SK-N-SH treated with all-trans-retinoic acid at 6 μM for 48 hours (cell line): ENCODE data around the gene FOXL1.

ENCODE experiments used
- ATAC-seq: fragments of 200-7000 bp; cut with Tn5 transposase; 3 replicates; pipeline ENCODE4 v1.9.1; 2020; ENCODE audit warnings: mild to moderate bottlenecking, moderate library complexity
- ARNTL ChIP-seq: fragments of 450-650 bp; formaldehyde crosslinking; IDR thresholded peaks from 2 replicates; pipeline ENCODE4 v1.5.0; 2020; ENCODE audit warnings: low read depth, mild to moderate bottlenecking, moderate library complexity, borderline replicate concordance
- BACH2 ChIP-seq: fragments of 250-450 bp; sonication (Bioruptor Pico); IDR thresholded peaks from 2 replicates; pipeline ENCODE4 v1.9.0; 2021; ENCODE audit warnings: mild to moderate bottlenecking, borderline replicate concordance
- CREB5 ChIP-seq: fragments of 250-450 bp; sonication (Bioruptor Pico); IDR thresholded peaks from 2 replicates; pipeline ENCODE4 v1.5.1; 2020; ENCODE audit warnings: low read depth, mild to moderate bottlenecking, moderate library complexity
- CSDC2 ChIP-seq: fragments of 250-450 bp; sonication (Bioruptor Pico); IDR thresholded peaks from 2 replicates; pipeline ENCODE4 v1.5.0; 2020; ENCODE audit warnings: mild to moderate bottlenecking, moderate library complexity
- CSRNP3 ChIP-seq: fragments of 250-450 bp; sonication (Bioruptor Pico); IDR thresholded peaks from 2 replicates; pipeline ENCODE4 v1.5.1; 2021; ENCODE audit warnings: mild to moderate bottlenecking, moderate library complexity
- ESRRG ChIP-seq: fragments of 250-450 bp; sonication (Bioruptor Pico); IDR thresholded peaks from 2 replicates; pipeline ENCODE4 v1.6.1; 2021; ENCODE audit warnings: mild to moderate bottlenecking
- GLIS3 ChIP-seq: fragments of 250-450 bp; sonication (Bioruptor Pico); IDR thresholded peaks from 2 replicates; pipeline ENCODE4 v1.5.0; 2020; ENCODE audit warnings: mild to moderate bottlenecking, moderate library complexity
- ISL1 ChIP-seq: fragments of 250-450 bp; sonication (Bioruptor Pico); IDR thresholded peaks from 2 replicates; pipeline ENCODE4 v2.1.2; 2022; ENCODE audit warnings: mild to moderate bottlenecking, moderate library complexity
- OSR1 ChIP-seq: fragments of 250-450 bp; sonication (Bioruptor Pico); IDR thresholded peaks from 2 replicates; pipeline ENCODE4 v1.8.0; 2022; ENCODE audit warnings: moderate library complexity, mild to moderate bottlenecking, inconsistent platforms
- PATZ1 ChIP-seq: fragments of 250-450 bp; sonication (Bioruptor Pico); IDR thresholded peaks from 2 replicates; pipeline ENCODE4 v1.8.0; 2020; ENCODE audit warnings: mild to moderate bottlenecking, moderate library complexity, borderline replicate concordance
- POU6F1 ChIP-seq: fragments of 250-450 bp; sonication (Bioruptor Pico); IDR thresholded peaks from 2 replicates; pipeline ENCODE4 v1.8.0; 2021; ENCODE audit warnings: low read depth, mild to moderate bottlenecking, moderate library complexity, borderline replicate concordance
- PPARA ChIP-seq: fragments of 250-450 bp; sonication (Bioruptor Pico); IDR thresholded peaks from 2 replicates; pipeline ENCODE4 v1.5.0; 2020; ENCODE audit warnings: mild to moderate bottlenecking, borderline replicate concordance
- SNAI2 ChIP-seq: fragments of 250-450 bp; sonication (Bioruptor Pico); IDR thresholded peaks from 2 replicates; pipeline ENCODE4 v1.5.0; 2020; ENCODE audit warnings: mild to moderate bottlenecking, moderate library complexity
- TOX ChIP-seq: fragments of 250-450 bp; sonication (Bioruptor Pico); IDR thresholded peaks from 2 replicates; pipeline ENCODE4 v1.8.0; 2021; ENCODE audit warnings: mild to moderate bottlenecking, moderate library complexity, borderline replicate concordance
- TSHZ2 ChIP-seq: fragments of 250-450 bp; sonication (Bioruptor Pico); IDR thresholded peaks from 2 replicates; pipeline ENCODE4 v1.5.0; 2020; ENCODE audit warnings: mild to moderate bottlenecking, moderate library complexity
- ZC3H10 ChIP-seq: fragments of 250-450 bp; sonication (Bioruptor Pico); IDR thresholded peaks from 2 replicates; pipeline ENCODE4 v1.5.1; 2021; ENCODE audit warnings: mild to moderate bottlenecking, moderate library complexity
- ZFP3 ChIP-seq: fragments of 250-450 bp; sonication (Bioruptor Pico); IDR thresholded peaks from 2 replicates; pipeline ENCODE4 v1.5.0; 2020; ENCODE audit warnings: mild to moderate bottlenecking, moderate library complexity
- ZNF70 ChIP-seq: fragments of 450-650 bp; formaldehyde crosslinking; IDR thresholded peaks from 2 replicates; pipeline ENCODE4 v1.5.0; 2020; ENCODE audit warnings: mild to moderate bottlenecking, moderate library complexity
- ZNF8 ChIP-seq: fragments of 450-650 bp; formaldehyde crosslinking; IDR thresholded peaks from 2 replicates; pipeline ENCODE4 v1.5.0; 2020; ENCODE audit warnings: mild to moderate bottlenecking, moderate library complexity

Gene FOXL1

GRCh38 chr16:86626966-86627365, 48.6 kb downstream of the FOXL1 start:
- TF ChIP-seq TSHZ2 (CRISPR knock-in tag): no peak
- no peak for TF ChIP-seq SNAI2 (CRISPR knock-in tag)
- no peak for TF ChIP-seq ZC3H10 (CRISPR knock-in tag)
- TF ChIP-seq ARNTL (CRISPR knock-in tag): no peak
- no peak for TF ChIP-seq OSR1 (CRISPR knock-in tag)
- no peak for TF ChIP-seq GLIS3 (CRISPR knock-in tag)
- ATAC-seq: no peak

GRCh38 chr16:86628614-86629013, 50.3 kb downstream of the FOXL1 start:
- peak; percentile 47; the same call in 2 of the 3 replicates for ATAC-seq
- TF ChIP-seq PPARA (CRISPR knock-in tag) (no peak), POU6F1 (CRISPR knock-in tag) (no peak), ISL1 (CRISPR knock-in tag) (no peak), ESRRG (CRISPR knock-in tag) (no peak), TSHZ2 (CRISPR knock-in tag) (no peak), PATZ1 (CRISPR knock-in tag) (no peak), SNAI2 (CRISPR knock-in tag) (no peak), GLIS3 (CRISPR knock-in tag) (no peak)

- ATAC-seq: peak; percentile 17; the same call in 2 of the 3 replicates
Observed at GRCh38 chr16:86630471-86630870, 52.1 kb downstream of the FOXL1 start.

More at GRCh38 chr16:86630471-86630870, 52.1 kb downstream of the FOXL1 start:
- no peak for TF ChIP-seq TSHZ2 (CRISPR knock-in tag)
- no peak for TF ChIP-seq CSRNP3 (CRISPR knock-in tag)
- TF ChIP-seq BACH2 (CRISPR knock-in tag): no peak
- no peak for TF ChIP-seq CSDC2 (CRISPR knock-in tag)
- TF ChIP-seq PATZ1 (CRISPR knock-in tag): no peak
- TF ChIP-seq ZFP3 (CRISPR knock-in tag): no peak
- no peak for TF ChIP-seq CREB5 (CRISPR knock-in tag)
- TF ChIP-seq TOX (CRISPR knock-in tag): no peak
- no peak for TF ChIP-seq ZNF8 (CRISPR knock-in tag)
- no peak for TF ChIP-seq GLIS3 (CRISPR knock-in tag)
- TF ChIP-seq ZNF70 (CRISPR knock-in tag): no peak
- TF ChIP-seq, all 23 proteins: peak for 0
